ENCODE data around the gene APOE. TPM values are rescaled to one million over a fixed set of nuclear protein-coding genes. Genes with fewer than 3 reads are reported as not detected.

The APOE gene
- total RNA-seq, 1 experiment from 2014 or later, result 530 TPM

GRCh38 chr19:44903602-44904425, 1.8 kb upstream of the APOE start:
- Mint-ChIP-seq H3K9me3 (no peaks in the 10 kb centered on the region), H3K36me3 (ENCODE audit: insufficient read depth in 1 of 3, low read depth in 3 of 3) (peaks cover 26 to 68% (median 53%) of the 10 kb centered on the region in 3 experiments; a peak in 6 of 7 replicates), H3K27ac (no peak overlapping the region; a peak in 1 of 7 replicates), H3K27me3 (ENCODE audit: low read depth) (no peaks in the 10 kb centered on the region), H3K4me1 (peaks cover 11 to 27% of the 10 kb centered on the region in 2 experiments), H3K4me3 (peak overlapping the region in 1 of 2 experiments; percentile 55; a peak in 1 of 5 replicates)
- Histone ChIP-seq H3K4me2 (ENCODE audit: insufficient read depth, insufficient read length, low read length) (peak overlapping the region; percentile 13), H2BK15ac (ENCODE audit: low read depth, low read length) (no peak overlapping the region), H2AK5ac (ENCODE audit: insufficient read length, low read length) (no peak overlapping the region), H3K4ac (ENCODE audit: low read depth, low read length) (no peak overlapping the region), H4K5ac (ENCODE audit: insufficient read length, low read depth, low read length) (no peak overlapping the region), H3K14ac (ENCODE audit: insufficient read depth, low read length) (no peak overlapping the region), H3K9ac (ENCODE audit: extremely low read depth, insufficient read length, low read length) (no peak overlapping the region), H4K20me1 (ENCODE audit: control insufficient read depth, insufficient read depth, insufficient read length) (no peaks in the 10 kb centered on the region), H3K23ac (ENCODE audit: insufficient read length, low read depth, low read length) (no peak overlapping the region), H3K56ac (ENCODE audit: insufficient read length, low read depth, low read length) (no peak overlapping the region), H2BK20ac (ENCODE audit: low read depth, low read length, poor library complexity, severe bottlenecking) (no peak overlapping the region), H3K18ac (ENCODE audit: insufficient read length, low read depth, low read length) (no peak overlapping the region), H4K91ac (ENCODE audit: insufficient read length, low read depth, low read length) (no peak overlapping the region), H3K23me2 (ENCODE audit: insufficient read length, low read depth, low read length, poor library complexity, severe bottlenecking) (no peaks in the 10 kb centered on the region), H2BK5ac (ENCODE audit: insufficient read length, low read length) (no peak overlapping the region), H3K79me2 (ENCODE audit: insufficient read depth, low read length) (no peaks in the 10 kb centered on the region; the same call in 1 of the 2 replicates), H3K27ac (ENCODE audit: insufficient read length, low read depth, low read length) (no peak overlapping the region), H3K27me3 (ENCODE audit: insufficient read depth, low read length) (no peaks in the 10 kb centered on the region), H3T11ph (ENCODE audit: low read length) (no peak overlapping the region), H3K9me3 (ENCODE audit: control insufficient read depth, low read depth, low read length) (no peaks in the 10 kb centered on the region), H2BK120ac (ENCODE audit: low read depth, low read length, poor library complexity, severe bottlenecking) (no peak overlapping the region), H3K4me1 (ENCODE audit: insufficient read depth, low read length) (no peaks in the 10 kb centered on the region), H2AFZ (ENCODE audit: low read length) (no peak overlapping the region), H4K8ac (replicated peaks; ENCODE audit: insufficient read length, low read depth, low read length) (no peak overlapping the region), H2BK12ac (ENCODE audit: insufficient read length, low read depth, low read length) (no peak overlapping the region), H3K79me1 (ENCODE audit: insufficient read depth, low read depth, low read length, poor library complexity, severe bottlenecking) (no peaks in the 10 kb centered on the region)
- peak; percentile 99 for TF ChIP-seq CTCF (conservative IDR thresholded peaks at IDR 0.05)
- peak; percentile 84 for DNase-seq
- no CpG with 5 or more reads among the region's 24 CpGs for WGBS (ENCODE audit: extremely low coverage, insufficient read length, low lambda C conversion rate)
